SK-N-SH (cell line): ENCODE measurements around the gene BRCA2. TPM values are rescaled to one million over a fixed set of nuclear protein-coding genes. Genes with fewer than 3 reads are reported as not detected.

Source experiments
- CTCF ChIA-PET: fragments of 300-600, 350-600 bp; formaldehyde crosslinking; extraction: SDS; loops from one replicate; lab custom pipeline; 2021; lab: Yijun Ruan, JAX
- POLR2A ChIA-PET: fragments of 350-600 bp; sonication (Branson Sonifier 250); formaldehyde crosslinking; extraction: SDS; loops from one replicate; lab custom pipeline; 2020; ENCODE audit warnings: antibody characterized with exemption, inconsistent platforms; lab: Yijun Ruan, JAX
- DNase-seq: peaks from one replicate; pipeline ENCODE4 v3.0.0; 2012
- H2AFZ ChIP-seq: fragments of 200-600 bp; sonication (generic); 2 replicates; pipeline ENCODE4 v1.8.1; 2016; ENCODE audit warnings: antibody characterized with exemption, mild to moderate bottlenecking, low read depth
- H3F3A ChIP-seq: fragments of 200-600 bp; sonication (generic); replicated peaks from 2 replicates; pipeline ENCODE3; 2016; ENCODE audit warnings: antibody characterized with exemption, mild to moderate bottlenecking; ENCODE audit not compliant: insufficient read depth
- H3K27ac ChIP-seq, 2 experiments: fragments of 200-500 bp in 1 of 2; fragments of 200-600 bp in 1 of 2; sonication (Bioruptor generic) in 1 of 2; sonication (generic), shearing (Covaris generic) in 1 of 2; 2 replicates each; pipeline versions ENCODE4 v1.5.1 to v1.6.1; 2014 to 2016; ENCODE audit warnings: low read depth in 2 of 2, inconsistent platforms in 1 of 2, low read length in 1 of 2, mild to moderate bottlenecking in 1 of 2, mixed read lengths in 1 of 2
- H3K27me3 ChIP-seq: fragments of 200-600 bp; sonication (generic), shearing (Covaris generic); 2 replicates; pipeline ENCODE4 v1.6.1; 2016; ENCODE audit warnings: mixed run types; ENCODE audit not compliant: insufficient read depth
- H3K36me3 ChIP-seq, 2 experiments: fragments of 200-500 bp in 1 of 2; fragments of 200-600 bp in 1 of 2; sonication (Bioruptor generic) in 1 of 2; sonication (generic) in 1 of 2; replicated peaks in 1 of 2; 2 replicates each; pipeline versions ENCODE3 to v1.5.1; 2014 to 2016; ENCODE audit warnings: low read length in 1 of 2, mild to moderate bottlenecking in 1 of 2; ENCODE audit not compliant: insufficient read depth in 2 of 2, control insufficient read depth in 1 of 2
- H3K4me1 ChIP-seq, 2 experiments: fragments of 200-500 bp in 1 of 2; fragments of 200-600 bp in 1 of 2; sonication (Bioruptor generic) in 1 of 2; sonication (generic), shearing (Covaris generic) in 1 of 2; 2 replicates each; pipeline versions ENCODE4 v1.5.1 to v1.6.1; 2014 to 2016; ENCODE audit warnings: low read depth in 1 of 2, low read length in 1 of 2, mixed run types in 1 of 2; ENCODE audit not compliant: insufficient read depth in 2 of 2, control insufficient read depth in 1 of 2
- H3K4me2 ChIP-seq: fragments of 200-600 bp; sonication (generic), shearing (Covaris generic); 2 replicates; pipeline ENCODE4 v1.6.1; 2017; ENCODE audit warnings: mixed run types
- H3K4me3 ChIP-seq, 2 experiments: fragments of 200-500 bp in 1 of 2; fragments of 200-600 bp in 1 of 2; sonication (Bioruptor generic) in 1 of 2; sonication (generic), shearing (Covaris generic) in 1 of 2; 2 replicates each; pipeline versions ENCODE4 v1.5.1 to v1.8.1; 2014 to 2016; ENCODE audit warnings: low read depth in 2 of 2, inconsistent platforms in 1 of 2, low read length in 1 of 2, mild to moderate bottlenecking in 1 of 2, mixed read lengths in 1 of 2, moderate library complexity in 1 of 2
- H3K79me2 ChIP-seq: fragments of 200-600 bp; sonication (generic); 2 replicates; pipeline ENCODE4 v1.8.1; 2017; ENCODE audit warnings: mild to moderate bottlenecking; ENCODE audit not compliant: insufficient read depth
- H3K9ac ChIP-seq: fragments of 200-600 bp; sonication (generic); 2 replicates; pipeline ENCODE4 v1.6.1; 2017; ENCODE audit warnings: mixed run types
- H3K9me2 ChIP-seq: fragments of 200-600 bp; sonication (generic); 2 replicates; pipeline ENCODE4 v1.6.1; 2017; ENCODE audit warnings: mixed run types
- H3K9me3 ChIP-seq: fragments of 200-600 bp; sonication (generic); 2 replicates; pipeline ENCODE4 v1.6.1; 2017; ENCODE audit warnings: mixed run types, mild to moderate bottlenecking, moderate library complexity
- H4K20me1 ChIP-seq: fragments of 200-600 bp; sonication (generic); 2 replicates; pipeline ENCODE4 v1.6.1; 2017; ENCODE audit warnings: mild to moderate bottlenecking, mixed run types; ENCODE audit not compliant: insufficient read depth
- EP300 ChIP-seq, 2 experiments: IDR thresholded peaks; 2 replicates each; pipeline versions ENCODE4 v1.4.0 to v1.6.1; 2012; ENCODE audit warnings: borderline replicate concordance in 1 of 2, low read depth in 1 of 2, low read length in 1 of 2
- GABPA ChIP-seq: IDR thresholded peaks from 2 replicates; pipeline ENCODE4 v1.4.0; 2012; ENCODE audit warnings: low read depth, mild to moderate bottlenecking
- MEF2A ChIP-seq: IDR thresholded peaks from 2 replicates; pipeline ENCODE4 v1.4.0; 2012; ENCODE audit warnings: low read depth, borderline replicate concordance
- NFIC ChIP-seq: IDR thresholded peaks from 2 replicates; pipeline ENCODE4 v1.4.0; 2012; ENCODE audit warnings: borderline replicate concordance
- RAD21 ChIP-seq: IDR thresholded peaks from 2 replicates; pipeline ENCODE4 v1.6.1; 2012; ENCODE audit warnings: mild to moderate bottlenecking, low read length
- RFX5 ChIP-seq: IDR thresholded peaks from 2 replicates; pipeline ENCODE4 v1.6.1; 2012; ENCODE audit warnings: mild to moderate bottlenecking, improper control_type of control experiment, low read length
- SIN3A ChIP-seq: IDR thresholded peaks from 2 replicates; pipeline ENCODE4 v1.6.1; 2012; ENCODE audit warnings: low read depth, mild to moderate bottlenecking, low read length, moderate library complexity, borderline replicate concordance
- SMC3 ChIP-seq: IDR thresholded peaks from 2 replicates; pipeline ENCODE4 v1.6.1; 2012; ENCODE audit warnings: low read depth, low read length, improper control_type of control experiment
- WGBS: methylation state at CpG from one replicate; pipeline ENCODE4 v1.1.6; 2017; ENCODE audit warnings: low lambda C conversion rate; 5-methylcytosine and 5-hydroxymethylcytosine counted together
- polyA plus RNA-seq, 3 experiments: library from polyadenylated mRNA; depleted of rRNA; stranded (reverse); fragments of >200 nt; gene quantifications; 2 replicates each; pipeline ENCODE4 v1.2.3, GENCODE V29; 2012
- TF ChIP-seq, protein P1 (sequence below): IDR thresholded peaks from 2 replicates; pipeline ENCODE4 v1.4.0; 2012; ENCODE audit warnings: low read depth, borderline replicate concordance
- TF ChIP-seq, protein P2 (sequence below): IDR thresholded peaks from 2 replicates; pipeline ENCODE4 v1.4.0; 2012; ENCODE audit warnings: low read depth, borderline replicate concordance
- TF ChIP-seq, protein P3 (sequence below): fragments of 200-600 bp; sonication (generic); IDR thresholded peaks from 2 replicates; pipeline ENCODE4 v1.6.1; 2017; ENCODE audit warnings: antibody characterized with exemption, mild to moderate bottlenecking, moderate library complexity

The BRCA2 gene
- polyA plus RNA-seq, 1 of the 3 experiments (the other 2 are of a cell fraction) = 1.6 TPM

DNA sequence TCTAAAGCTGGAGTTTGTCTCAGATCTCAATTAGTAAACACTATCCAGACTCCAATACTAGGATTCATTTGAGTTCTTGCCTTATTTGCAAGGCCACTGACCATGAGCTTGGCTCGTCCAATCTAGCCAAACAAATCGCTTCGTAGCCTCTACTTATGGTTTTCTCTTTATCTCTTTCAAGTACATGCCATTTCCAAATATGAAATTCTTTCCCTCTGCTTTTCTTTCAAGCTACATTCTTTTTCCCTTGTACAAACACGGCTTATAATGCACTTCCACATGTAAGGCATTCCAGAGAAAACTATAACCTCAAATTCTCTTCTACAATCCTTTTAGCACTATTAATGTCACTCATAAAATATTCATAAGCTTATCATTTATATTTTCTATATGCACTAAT, 123.6 kb downstream of the BRCA2 start:
- H3F3A ChIP-seq = no peaks in the 10 kb centered on the region
- H3K4me1 ChIP-seq = no peaks in the 10 kb centered on the region
- no peaks in the 10 kb centered on the region for H3K9me2 ChIP-seq
- TF ChIP-seq, protein P1, sequence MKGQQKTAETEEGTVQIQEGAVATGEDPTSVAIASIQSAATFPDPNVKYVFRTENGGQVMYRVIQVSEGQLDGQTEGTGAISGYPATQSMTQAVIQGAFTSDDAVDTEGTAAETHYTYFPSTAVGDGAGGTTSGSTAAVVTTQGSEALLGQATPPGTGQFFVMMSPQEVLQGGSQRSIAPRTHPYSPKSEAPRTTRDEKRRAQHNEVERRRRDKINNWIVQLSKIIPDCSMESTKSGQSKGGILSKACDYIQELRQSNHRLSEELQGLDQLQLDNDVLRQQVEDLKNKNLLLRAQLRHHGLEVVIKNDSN = no peak
- TF ChIP-seq EP300 (IDR thresholded peaks at IDR 0.05; ENCODE audit: borderline replicate concordance in 1 of 2, low read depth in 1 of 2, low read length in 1 of 2) (no peak), NFIC (no peak), MEF2A (no peak), GABPA (no peak), RFX5 (no peak)
- H3K27me3 ChIP-seq = no peaks in the 10 kb centered on the region
- ChIA-PET POLR2A (no interaction called here), CTCF (interaction anchor here (1.2 kb wide), 2 partner anchors 10 to 529 kb away, joined by 3 read pairs; no protein-coding TSS in a partner anchor)
- H4K20me1 ChIP-seq = no peaks in the 10 kb centered on the region
- 93% methylated on average over 4 of the region's 4 CpGs for WGBS
- H2AFZ ChIP-seq = no peak overlapping the region
- no peaks in the 10 kb centered on the region for H3K79me2 ChIP-seq
- peaks cover 0 to 2% of the 10 kb centered on the region in 2 experiments for H3K36me3 ChIP-seq
- no peak overlapping the region for H3K4me3 ChIP-seq
- DNase-seq = no peak
- H3K9ac ChIP-seq = no peak overlapping the region
- no peaks in the 10 kb centered on the region for H3K9me3 ChIP-seq
- no peak overlapping the region for H3K4me2 ChIP-seq
- no peak overlapping the region for H3K27ac ChIP-seq

DNA sequence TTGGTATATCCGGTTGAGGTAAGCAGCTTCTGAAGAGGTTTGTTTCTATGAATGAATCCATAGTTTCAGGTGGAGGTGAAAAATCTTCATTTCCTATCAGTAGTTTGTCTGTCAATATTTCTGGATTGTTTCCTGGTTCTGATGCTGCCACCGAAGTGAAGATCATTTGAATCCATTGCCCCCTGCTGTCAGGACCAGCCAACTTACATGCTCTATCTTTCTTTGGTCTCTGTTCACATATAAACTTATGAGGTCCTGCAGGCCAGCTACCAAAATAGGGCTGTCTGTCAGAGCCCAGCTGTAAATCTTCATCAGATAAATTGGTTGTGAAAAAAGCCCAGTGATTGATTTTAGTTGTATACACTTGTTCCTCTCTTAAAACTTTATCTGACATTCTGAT, 127.8 kb downstream of the BRCA2 start:
- H3K4me2 ChIP-seq = no peak overlapping the region
- peak; percentile 30; the same call in 1 of the 2 replicates for TF ChIP-seq SMC3
- TF ChIP-seq, protein P2, sequence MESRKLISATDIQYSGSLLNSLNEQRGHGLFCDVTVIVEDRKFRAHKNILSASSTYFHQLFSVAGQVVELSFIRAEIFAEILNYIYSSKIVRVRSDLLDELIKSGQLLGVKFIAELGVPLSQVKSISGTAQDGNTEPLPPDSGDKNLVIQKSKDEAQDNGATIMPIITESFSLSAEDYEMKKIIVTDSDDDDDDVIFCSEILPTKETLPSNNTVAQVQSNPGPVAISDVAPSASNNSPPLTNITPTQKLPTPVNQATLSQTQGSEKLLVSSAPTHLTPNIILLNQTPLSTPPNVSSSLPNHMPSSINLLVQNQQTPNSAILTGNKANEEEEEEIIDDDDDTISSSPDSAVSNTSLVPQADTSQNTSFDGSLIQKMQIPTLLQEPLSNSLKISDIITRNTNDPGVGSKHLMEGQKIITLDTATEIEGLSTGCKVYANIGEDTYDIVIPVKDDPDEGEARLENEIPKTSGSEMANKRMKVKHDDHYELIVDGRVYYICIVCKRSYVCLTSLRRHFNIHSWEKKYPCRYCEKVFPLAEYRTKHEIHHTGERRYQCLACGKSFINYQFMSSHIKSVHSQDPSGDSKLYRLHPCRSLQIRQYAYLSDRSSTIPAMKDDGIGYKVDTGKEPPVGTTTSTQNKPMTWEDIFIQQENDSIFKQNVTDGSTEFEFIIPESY = no peak
- TF ChIP-seq, protein P3, sequence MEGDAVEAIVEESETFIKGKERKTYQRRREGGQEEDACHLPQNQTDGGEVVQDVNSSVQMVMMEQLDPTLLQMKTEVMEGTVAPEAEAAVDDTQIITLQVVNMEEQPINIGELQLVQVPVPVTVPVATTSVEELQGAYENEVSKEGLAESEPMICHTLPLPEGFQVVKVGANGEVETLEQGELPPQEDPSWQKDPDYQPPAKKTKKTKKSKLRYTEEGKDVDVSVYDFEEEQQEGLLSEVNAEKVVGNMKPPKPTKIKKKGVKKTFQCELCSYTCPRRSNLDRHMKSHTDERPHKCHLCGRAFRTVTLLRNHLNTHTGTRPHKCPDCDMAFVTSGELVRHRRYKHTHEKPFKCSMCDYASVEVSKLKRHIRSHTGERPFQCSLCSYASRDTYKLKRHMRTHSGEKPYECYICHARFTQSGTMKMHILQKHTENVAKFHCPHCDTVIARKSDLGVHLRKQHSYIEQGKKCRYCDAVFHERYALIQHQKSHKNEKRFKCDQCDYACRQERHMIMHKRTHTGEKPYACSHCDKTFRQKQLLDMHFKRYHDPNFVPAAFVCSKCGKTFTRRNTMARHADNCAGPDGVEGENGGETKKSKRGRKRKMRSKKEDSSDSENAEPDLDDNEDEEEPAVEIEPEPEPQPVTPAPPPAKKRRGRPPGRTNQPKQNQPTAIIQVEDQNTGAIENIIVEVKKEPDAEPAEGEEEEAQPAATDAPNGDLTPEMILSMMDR = peak; percentile 43
- peak; percentile 60 for TF ChIP-seq RAD21
- TF ChIP-seq SIN3A = no peak
- no peak overlapping the region for H3K9ac ChIP-seq
- 76% methylated on average over 2 of the region's 2 CpGs for WGBS
- no peaks in the 10 kb centered on the region for H3F3A ChIP-seq
- DNase-seq = peak; percentile 38
- H3K27ac ChIP-seq = no peak overlapping the region
- H2AFZ ChIP-seq = no peak overlapping the region
- H3K9me2 ChIP-seq = no peaks in the 10 kb centered on the region
- no peaks in the 10 kb centered on the region for H3K27me3 ChIP-seq
- H3K9me3 ChIP-seq = no peaks in the 10 kb centered on the region
- H3K79me2 ChIP-seq = no peaks in the 10 kb centered on the region
- H3K4me3 ChIP-seq = no peak overlapping the region
- no peaks in the 10 kb centered on the region for H3K36me3 ChIP-seq
- ChIA-PET POLR2A (no interaction called here), CTCF (interaction anchor here (0.7 to 1.8 kb wide), 6 partner anchors 9 to 533 kb away, joined by 3 to 5 read pairs (median 4); partner anchors contain the start of gene N4BP2L1)
- H3K4me1 ChIP-seq = no peaks in the 10 kb centered on the region
- no peaks in the 10 kb centered on the region for H4K20me1 ChIP-seq
